ENCODE results near the gene NEU2.

GRCh38 chr2:233011268-233011650, 21.2 kb upstream of the NEU2 start:
- TF ChIP-seq, protein P1, sequence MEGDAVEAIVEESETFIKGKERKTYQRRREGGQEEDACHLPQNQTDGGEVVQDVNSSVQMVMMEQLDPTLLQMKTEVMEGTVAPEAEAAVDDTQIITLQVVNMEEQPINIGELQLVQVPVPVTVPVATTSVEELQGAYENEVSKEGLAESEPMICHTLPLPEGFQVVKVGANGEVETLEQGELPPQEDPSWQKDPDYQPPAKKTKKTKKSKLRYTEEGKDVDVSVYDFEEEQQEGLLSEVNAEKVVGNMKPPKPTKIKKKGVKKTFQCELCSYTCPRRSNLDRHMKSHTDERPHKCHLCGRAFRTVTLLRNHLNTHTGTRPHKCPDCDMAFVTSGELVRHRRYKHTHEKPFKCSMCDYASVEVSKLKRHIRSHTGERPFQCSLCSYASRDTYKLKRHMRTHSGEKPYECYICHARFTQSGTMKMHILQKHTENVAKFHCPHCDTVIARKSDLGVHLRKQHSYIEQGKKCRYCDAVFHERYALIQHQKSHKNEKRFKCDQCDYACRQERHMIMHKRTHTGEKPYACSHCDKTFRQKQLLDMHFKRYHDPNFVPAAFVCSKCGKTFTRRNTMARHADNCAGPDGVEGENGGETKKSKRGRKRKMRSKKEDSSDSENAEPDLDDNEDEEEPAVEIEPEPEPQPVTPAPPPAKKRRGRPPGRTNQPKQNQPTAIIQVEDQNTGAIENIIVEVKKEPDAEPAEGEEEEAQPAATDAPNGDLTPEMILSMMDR (conservative IDR thresholded peaks at IDR 0.05), result no peak
- no peak for TF ChIP-seq EZH2 (IDR thresholded peaks at IDR 0.05; ENCODE audit: low read depth)
